PC-3 (cell line): Measurements from ENCODE around the gene ZCCHC24. TPM values are rescaled to one million over a fixed set of nuclear protein-coding genes. Genes with fewer than 3 reads are reported as not detected.

ENCODE experiments used
- ATAC-seq: fragments of 200-7000 bp; cut with Tn5 transposase; 2 replicates; pipeline ENCODE4 v1.9.1; 2020; ENCODE audit warnings: mild to moderate bottlenecking, moderate library complexity
- BruUV-seq: library from RNA; stranded (reverse); fragments of 400-500 nt; replicated peaks from 2 replicates; lab custom pipeline; 2021; lab: Mats Ljungman, UMichigan
- CTCF ChIA-PET: fragments of 300-600 bp; sonication (Branson Sonifier 250); formaldehyde crosslinking; loops from one replicate; lab custom pipeline; 2022; ENCODE audit warnings: antibody characterized with exemption; lab: Charles Lee
- POLR2A ChIA-PET: fragments of 300-600 bp; sonication (Branson Sonifier 250); formaldehyde crosslinking; loops from one replicate; lab custom pipeline; 2022; ENCODE audit warnings: antibody characterized with exemption; ENCODE audit not compliant: unreplicated experiment; lab: Charles Lee
- DNase-seq: peaks from one replicate; pipeline ENCODE4 v3.0.0-alpha.2; 2015
- H2AFZ ChIP-seq: fragments of 300-600 bp; sonication (generic); 2 replicates; pipeline ENCODE4 v1.6.0; 2016; ENCODE audit warnings: antibody characterized with exemption, low read length
- H3F3A ChIP-seq: fragments of 300-600 bp; sonication (generic); one replicate; pipeline ENCODE4 v1.6.0; 2017; ENCODE audit warnings: antibody characterized with exemption, low read length, control low read depth, mild to moderate bottlenecking; ENCODE audit not compliant: unreplicated experiment
- H3K27ac ChIP-seq: fragments of 300-600 bp; sonication (generic); 2 replicates; pipeline ENCODE4 v1.5.1; 2016; ENCODE audit warnings: mild to moderate bottlenecking, low read length
- H3K27me3 ChIP-seq: fragments of 300-600 bp; sonication (generic); 2 replicates; pipeline ENCODE4 v1.6.1; 2016; ENCODE audit warnings: low read length, mixed read lengths
- H3K36me3 ChIP-seq: fragments of 300-600 bp; sonication (generic); 2 replicates; pipeline ENCODE4 v1.6.1; 2016; ENCODE audit warnings: low read depth, mixed run types, low read length, mixed read lengths
- H3K4me1 ChIP-seq: fragments of 300-600 bp; sonication (generic); 2 replicates; pipeline ENCODE4 v1.5.1; 2016; ENCODE audit warnings: low read length; ENCODE audit not compliant: insufficient read depth
- H3K4me2 ChIP-seq: fragments of 300-600 bp; sonication (generic); 2 replicates; pipeline ENCODE4 v1.6.0; 2016; ENCODE audit warnings: low read length
- H3K4me3 ChIP-seq: fragments of 300-600 bp; sonication (generic); 2 replicates; pipeline ENCODE4 v1.5.1; 2016; ENCODE audit warnings: mild to moderate bottlenecking, low read length, mixed read lengths
- H3K79me2 ChIP-seq: fragments of 300-600 bp; sonication (generic); 2 replicates; pipeline ENCODE4 v1.6.1; 2017; ENCODE audit warnings: low read length, mixed read lengths
- H3K9ac ChIP-seq: fragments of 300-600 bp; sonication (generic); 2 replicates; pipeline ENCODE4 v1.6.0; 2016; ENCODE audit warnings: mild to moderate bottlenecking, low read length
- H3K9me2 ChIP-seq: fragments of 300-600 bp; sonication (generic); replicated peaks from 2 replicates; pipeline ENCODE4 v1.6.1; 2016; ENCODE audit warnings: mixed run types, low read length, mixed read lengths
- H3K9me3 ChIP-seq: fragments of 300-600 bp; sonication (generic); 2 replicates; pipeline ENCODE4 v1.6.1; 2016; ENCODE audit warnings: low read length, mixed read lengths
- H4K20me1 ChIP-seq: fragments of 300-600 bp; sonication (generic); 2 replicates; pipeline ENCODE4 v1.6.1; 2016; ENCODE audit warnings: low read length, mixed read lengths
- CTCF ChIP-seq: fragments of 300-600 bp; sonication (generic); conservative IDR thresholded peaks from 2 replicates; pipeline ENCODE4 v1.5.1; 2017; ENCODE audit warnings: antibody characterized with exemption, low read depth, mild to moderate bottlenecking, low read length
- EZH2 ChIP-seq: fragments of 300-600 bp; sonication (generic); IDR thresholded peaks from one replicate; pipeline ENCODE4 v1.6.1; 2017; ENCODE audit warnings: antibody characterized with exemption, mild to moderate bottlenecking, low read length; ENCODE audit not compliant: unreplicated experiment
- EZH2phosphoT487 ChIP-seq: fragments of 300-600 bp; sonication (generic); IDR thresholded peaks from 2 replicates; pipeline ENCODE4 v1.6.1; 2018; ENCODE audit warnings: mild to moderate bottlenecking, antibody characterized with exemption, low read length, borderline replicate concordance
- intact Hi-C: fragments of 100-400 bp; cut with micrococcal nuclease; formaldehyde crosslinking; loops from 2 replicates; pipeline ENCODE4 v1.9.0; 2023
- total RNA-seq: library from RNA; depleted of rRNA; stranded (reverse); fragments of >200 nt; gene quantifications from 2 replicates; pipeline ENCODE4 v1.2.3, GENCODE V29; 2014

Gene ZCCHC24
- total RNA-seq, 1 experiment from 2014 or later, result 32.9 TPM

GRCh38 chr10:79463578-79464496, 18.4 kb upstream of the ZCCHC24 start:
- ATAC-seq (no peak), DNase-seq (no peak)
- CTCF ChIA-PET, result no interaction called here
- Histone ChIP-seq H3K9me3 (no peaks in the 10 kb centered on the region), H3K4me2 (no peak overlapping the region), H2AFZ (no peak overlapping the region), H3F3A (no peaks in the 10 kb centered on the region), H3K79me2 (no peaks in the 10 kb centered on the region), H3K36me3 (no peaks in the 10 kb centered on the region), H3K27ac (no peak overlapping the region), H3K4me1 (no peaks in the 10 kb centered on the region), H3K27me3 (no peaks in the 10 kb centered on the region), H3K4me3 (no peak overlapping the region), H3K9me2 (0 out of 2 replicates have a peak, but pooled peaks cover 4% of the 10 kb centered on the region), H4K20me1 (no peaks in the 10 kb centered on the region), H3K9ac (no peak overlapping the region)
- no TSS peak for BruUV-seq
- intact Hi-C loops, result no loop called here
- TF ChIP-seq EZH2 (no peak), EZH2phosphoT487 (no peak), CTCF (no peak)
- POLR2A ChIA-PET, result no interaction called here

GRCh38 chr10:79460687-79461086, 15.3 kb upstream of the ZCCHC24 start:
- ATAC-seq, result no peak
- POLR2A ChIA-PET, result interaction anchor here (0.5 to 0.6 kb wide), 3 partner anchors 22 to 133 kb away, joined by 3 to 9 read pairs (median 7); no protein-coding TSS in a partner anchor
- no TSS peak for BruUV-seq

More at GRCh38 chr10:79460687-79461086, 15.3 kb upstream of the ZCCHC24 start:
- no peaks in the 10 kb centered on the region for H3K79me2 ChIP-seq
- no peak overlapping the region for H2AFZ ChIP-seq
- H3K9ac ChIP-seq, result no peak overlapping the region
- H3K4me2 ChIP-seq, result no peak overlapping the region
- no peak for DNase-seq
- TF ChIP-seq EZH2phosphoT487, result no peak
- TF ChIP-seq CTCF, result no peak
- no peak for TF ChIP-seq EZH2
- H3K36me3 ChIP-seq, result no peaks in the 10 kb centered on the region
- CTCF ChIA-PET, result interaction anchor here (1.0 kb wide), 1 partner anchor 86 kb away, joined by 4 read pairs; no protein-coding TSS in a partner anchor
- no peak overlapping the region for H3K4me3 ChIP-seq
- intact Hi-C loops, result no loop called here
- H3K4me1 ChIP-seq, result no peaks in the 10 kb centered on the region
- H3K9me2 ChIP-seq, result 0 out of 2 replicates have a peak, but pooled peaks cover 4% of the 10 kb centered on the region
- H3K27ac ChIP-seq, result no peak overlapping the region
- H3K27me3 ChIP-seq, result no peaks in the 10 kb centered on the region
- H4K20me1 ChIP-seq, result no peaks in the 10 kb centered on the region
- H3F3A ChIP-seq, result no peaks in the 10 kb centered on the region
- H3K9me3 ChIP-seq, result no peaks in the 10 kb centered on the region
